PFSK-1 (cell line): ENCODE results near the gene FCRL1.

Source experiments
- FOXP2 ChIP-seq: optimal IDR thresholded peaks from 2 replicates; pipeline ENCODE3; 2011; ENCODE audit warnings: borderline replicate concordance, control low read depth, inconsistent platforms; ENCODE audit not compliant: insufficient read depth; ENCODE audit errors: extremely low read length, extremely low read depth
- POLR2AphosphoS5 ChIP-seq: IDR thresholded peaks from 2 replicates; pipeline ENCODE4 v1.6.1; 2012; ENCODE audit warnings: low read depth, mild to moderate bottlenecking, control low read depth, low read length, moderate library complexity
- SIN3A ChIP-seq: IDR thresholded peaks from 2 replicates; pipeline ENCODE4 v1.6.1; 2012; ENCODE audit warnings: mild to moderate bottlenecking, low read length, moderate library complexity, borderline replicate concordance; ENCODE audit not compliant: insufficient read depth
- TAF1 ChIP-seq: IDR thresholded peaks from 2 replicates; pipeline ENCODE4 v1.6.1; 2012; ENCODE audit warnings: low read length, control low read depth, borderline replicate concordance; ENCODE audit not compliant: insufficient read depth
- TF ChIP-seq, protein P1 (sequence below), 2 experiments: IDR thresholded peaks; 2 replicates each; pipeline versions ENCODE4 v1.6.1 to v1.8.0; 2011 to 2012; ENCODE audit warnings: low read depth in 2 of 2, low read length in 2 of 2, control low read depth in 1 of 2, inconsistent platforms in 1 of 2, mild to moderate bottlenecking in 1 of 2, moderate library complexity in 1 of 2; ENCODE audit not compliant: insufficient read depth in 1 of 2

The FCRL1 gene

DNA sequence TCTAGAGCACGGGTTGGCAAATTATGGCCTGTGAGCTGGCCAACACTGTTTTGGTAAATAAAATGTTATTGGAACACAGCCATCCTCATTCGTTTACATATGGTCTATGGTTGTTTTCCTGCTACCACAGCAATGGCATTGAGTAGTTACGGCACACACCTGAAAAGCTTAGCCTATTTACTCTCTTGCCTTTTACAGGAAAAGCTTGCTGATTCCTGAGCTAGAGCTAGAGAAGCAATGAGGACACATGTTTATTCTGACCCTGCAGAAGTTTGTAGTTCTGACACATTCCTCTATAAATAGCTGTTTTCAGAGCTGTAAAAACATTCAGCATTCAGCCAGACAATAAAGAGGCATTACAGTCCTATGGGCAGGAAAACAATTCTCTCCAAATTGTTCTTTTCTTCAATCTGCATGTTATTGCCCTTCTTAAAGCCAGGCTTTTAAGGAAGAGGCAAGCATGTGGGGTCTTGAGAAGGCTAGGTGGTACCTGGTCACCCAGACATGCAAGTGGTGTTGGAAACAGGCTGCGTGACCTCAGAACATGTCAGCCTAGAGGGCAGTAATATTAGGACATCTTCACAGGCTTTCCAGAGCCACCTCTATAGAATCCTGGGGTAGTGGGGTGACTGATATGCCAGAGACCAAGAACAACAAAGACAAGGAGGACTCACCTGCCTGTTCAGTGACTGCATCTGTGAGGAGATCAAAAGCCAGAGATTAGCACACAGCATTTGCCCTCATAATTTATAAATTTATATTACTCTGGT lies 44.6 kb downstream of the FCRL1 start:
- TF ChIP-seq SIN3A (no peak), POLR2AphosphoS5 (no peak), TAF1 (no peak), FOXP2 (no peak)
- TF ChIP-seq, protein P1, sequence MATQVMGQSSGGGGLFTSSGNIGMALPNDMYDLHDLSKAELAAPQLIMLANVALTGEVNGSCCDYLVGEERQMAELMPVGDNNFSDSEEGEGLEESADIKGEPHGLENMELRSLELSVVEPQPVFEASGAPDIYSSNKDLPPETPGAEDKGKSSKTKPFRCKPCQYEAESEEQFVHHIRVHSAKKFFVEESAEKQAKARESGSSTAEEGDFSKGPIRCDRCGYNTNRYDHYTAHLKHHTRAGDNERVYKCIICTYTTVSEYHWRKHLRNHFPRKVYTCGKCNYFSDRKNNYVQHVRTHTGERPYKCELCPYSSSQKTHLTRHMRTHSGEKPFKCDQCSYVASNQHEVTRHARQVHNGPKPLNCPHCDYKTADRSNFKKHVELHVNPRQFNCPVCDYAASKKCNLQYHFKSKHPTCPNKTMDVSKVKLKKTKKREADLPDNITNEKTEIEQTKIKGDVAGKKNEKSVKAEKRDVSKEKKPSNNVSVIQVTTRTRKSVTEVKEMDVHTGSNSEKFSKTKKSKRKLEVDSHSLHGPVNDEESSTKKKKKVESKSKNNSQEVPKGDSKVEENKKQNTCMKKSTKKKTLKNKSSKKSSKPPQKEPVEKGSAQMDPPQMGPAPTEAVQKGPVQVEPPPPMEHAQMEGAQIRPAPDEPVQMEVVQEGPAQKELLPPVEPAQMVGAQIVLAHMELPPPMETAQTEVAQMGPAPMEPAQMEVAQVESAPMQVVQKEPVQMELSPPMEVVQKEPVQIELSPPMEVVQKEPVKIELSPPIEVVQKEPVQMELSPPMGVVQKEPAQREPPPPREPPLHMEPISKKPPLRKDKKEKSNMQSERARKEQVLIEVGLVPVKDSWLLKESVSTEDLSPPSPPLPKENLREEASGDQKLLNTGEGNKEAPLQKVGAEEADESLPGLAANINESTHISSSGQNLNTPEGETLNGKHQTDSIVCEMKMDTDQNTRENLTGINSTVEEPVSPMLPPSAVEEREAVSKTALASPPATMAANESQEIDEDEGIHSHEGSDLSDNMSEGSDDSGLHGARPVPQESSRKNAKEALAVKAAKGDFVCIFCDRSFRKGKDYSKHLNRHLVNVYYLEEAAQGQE (IDR thresholded peaks at IDR 0.05; ENCODE audit: insufficient read depth in 1 of 2, low read depth in 2 of 2, low read length in 2 of 2), result no peak

DNA sequence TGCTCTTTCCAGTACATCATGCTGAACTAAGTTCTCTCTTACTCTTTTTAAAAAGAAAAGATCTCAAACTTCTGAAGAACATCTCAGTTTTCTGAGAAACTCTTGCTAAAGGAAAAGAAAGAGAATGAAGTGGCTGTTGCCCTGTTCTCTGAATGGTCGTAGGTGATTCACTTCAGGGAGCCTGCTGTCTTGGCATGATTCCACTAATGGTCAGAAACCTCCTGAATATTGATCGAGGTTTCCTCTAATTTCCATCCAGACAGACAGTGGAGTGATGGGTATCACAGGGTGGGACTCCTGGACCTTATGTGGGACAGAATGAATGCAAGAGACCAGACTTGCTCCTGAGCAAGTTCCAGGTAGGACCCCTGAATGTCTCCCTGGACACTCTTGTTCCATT lies 45.5 kb downstream of the FCRL1 start:
- TF ChIP-seq SIN3A (no peak), POLR2AphosphoS5 (no peak), TAF1 (no peak), FOXP2 (no peak)
- TF ChIP-seq, protein P1 (IDR thresholded peaks at IDR 0.05; ENCODE audit: insufficient read depth in 1 of 2, low read depth in 2 of 2, low read length in 2 of 2), result no peak

DNA sequence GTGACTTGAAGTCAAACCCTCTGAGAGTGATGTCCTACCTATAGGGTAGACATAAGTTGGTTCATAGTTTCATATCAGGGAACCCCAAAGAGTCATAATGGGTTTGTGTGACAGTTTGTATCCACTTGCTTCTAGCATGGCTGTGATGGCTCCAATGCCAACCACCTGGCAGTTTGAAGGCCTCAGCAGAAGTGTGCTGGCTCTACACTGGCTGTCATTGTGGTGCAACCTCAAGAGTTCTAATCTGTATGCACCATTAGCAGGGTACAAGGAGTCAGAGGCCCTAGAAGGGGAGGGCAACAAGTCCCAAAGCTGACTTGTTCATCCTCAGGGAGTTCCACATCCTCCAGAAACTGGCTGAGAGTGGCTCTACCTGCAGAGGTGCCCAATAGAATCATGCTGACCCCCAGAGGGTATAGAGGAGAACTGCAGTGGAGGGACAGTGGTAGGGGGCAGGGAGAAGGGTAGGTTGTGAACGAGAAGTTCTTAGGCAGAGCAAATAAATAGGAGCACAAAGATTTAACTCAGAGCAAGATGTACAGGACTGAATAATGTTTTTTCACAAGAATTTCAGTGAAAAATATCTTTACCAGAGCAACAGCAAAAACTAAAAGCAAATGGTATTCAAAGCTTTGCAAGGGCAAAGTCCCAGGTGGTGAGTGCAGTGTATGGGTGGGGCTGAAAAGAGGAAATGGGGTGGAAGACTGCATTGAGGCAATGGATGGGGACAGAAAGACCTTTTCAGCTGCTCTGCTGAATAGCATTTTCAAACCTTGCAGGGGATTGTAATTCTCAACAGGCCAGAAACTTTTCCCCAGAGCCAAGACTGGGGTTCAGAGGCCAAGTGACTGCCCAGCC lies 46.2 kb downstream of the FCRL1 start:
- TF ChIP-seq SIN3A (no peak), POLR2AphosphoS5 (no peak), FOXP2 (no peak), TAF1 (no peak)
- TF ChIP-seq, protein P1 (IDR thresholded peaks at IDR 0.05; ENCODE audit: insufficient read depth in 1 of 2, low read depth in 2 of 2, low read length in 2 of 2), result no peak

DNA sequence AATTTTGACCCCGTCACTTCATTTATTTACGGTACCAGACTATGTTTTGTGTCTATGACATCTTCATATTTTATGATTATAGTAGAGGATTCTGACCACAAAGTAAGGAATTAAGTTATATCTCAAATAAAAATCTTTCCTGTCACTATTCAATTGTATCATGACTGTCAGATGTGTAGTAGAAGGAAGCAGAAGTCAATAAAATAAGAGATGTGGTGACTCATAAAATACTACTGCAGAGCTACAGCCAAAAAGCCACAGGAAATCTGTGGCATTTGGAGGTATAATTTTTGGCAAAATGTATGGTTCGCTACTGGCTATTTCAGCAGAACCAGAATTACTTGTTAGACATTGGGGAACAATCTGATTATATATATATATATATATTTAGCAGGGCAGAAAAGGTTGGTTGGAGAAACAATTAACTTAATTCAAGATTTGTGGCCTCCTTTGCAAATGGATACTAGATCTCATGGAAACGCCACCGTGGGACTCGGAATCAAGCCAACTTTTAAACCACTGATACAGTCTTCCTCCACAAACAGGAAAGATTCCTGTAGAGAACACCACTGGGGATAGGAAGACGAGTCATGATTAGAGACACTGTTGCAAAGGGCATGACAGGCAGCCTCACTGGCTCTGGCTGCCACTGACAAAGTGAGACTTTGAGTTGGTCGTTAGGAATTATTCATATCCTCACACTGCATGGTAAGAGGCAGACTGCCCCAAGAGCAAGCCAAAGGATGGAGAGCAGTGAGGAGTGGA lies 48.1 kb downstream of the FCRL1 start:
- no peak for TF ChIP-seq TAF1
- TF ChIP-seq POLR2AphosphoS5, result no peak
- TF ChIP-seq, protein P1 (IDR thresholded peaks at IDR 0.05; ENCODE audit: insufficient read depth in 1 of 2, low read depth in 2 of 2, low read length in 2 of 2), result no peak
- no peak for TF ChIP-seq SIN3A
- no peak for TF ChIP-seq FOXP2
